ENCODE results near the gene CRIP1. TPM values are rescaled to one million over a fixed set of nuclear protein-coding genes. Genes with fewer than 3 reads are reported as not detected.

CRIP1 gene
- total RNA-seq, 1 donor from 2014 or later: 7.6 TPM

- Histone ChIP-seq H3K36me3 (no peaks in the 10 kb centered on the region), H3K4me3 (no peak overlapping the region), H3K4me1 (peaks cover 41% of the 10 kb centered on the region), H3K27ac (no peak overlapping the region), H3K9me3 (no peaks in the 10 kb centered on the region), H3K27me3 (no peaks in the 10 kb centered on the region)
- intact Hi-C loops (cut with DNase I): loop anchor here (10.0 kb wide), 1 partner anchor 278 kb away; no protein-coding TSS in a partner anchor
- TF ChIP-seq POLR2A (IDR thresholded peaks at IDR 0.05) (no peak), POLR2AphosphoS5 (IDR thresholded peaks at IDR 0.05; ENCODE audit: insufficient read depth in 1 of 2, low read depth in 1 of 2) (no peak), CTCF (IDR thresholded peaks at IDR 0.05) (no peak)
- no peak for DNase-seq (ENCODE audit: extremely low spot score in 2 of 2)
These were observed 5.6 kb downstream of the CRIP1 start for GRCh38 chr14:105492031-105492970.

- H3K27me3 ChIP-seq: no peaks in the 10 kb centered on the region
- no peaks in the 10 kb centered on the region for H3K9me3 ChIP-seq
- H3K36me3 ChIP-seq: no peaks in the 10 kb centered on the region
- H3K4me1 ChIP-seq: peaks cover 32% of the 10 kb centered on the region
- no peak overlapping the region for H3K4me3 ChIP-seq
- no peak for DNase-seq (ENCODE audit: extremely low spot score in 2 of 2)
- no peak for TF ChIP-seq CTCF (IDR thresholded peaks at IDR 0.05)
- intact Hi-C loops (cut with DNase I): loop anchor here (10.0 kb wide), 1 partner anchor 278 kb away; no protein-coding TSS in a partner anchor
- no peak overlapping the region for H3K27ac ChIP-seq
These were observed 6.5 kb downstream of the CRIP1 start for GRCh38 chr14:105492971-105493871.

GRCh38 chr14:105493921-105494605, 7.4 kb downstream of the CRIP1 start:
- Histone ChIP-seq H3K36me3 (no peaks in the 10 kb centered on the region), H3K27ac (no peak overlapping the region), H3K27me3 (no peaks in the 10 kb centered on the region), H3K4me3 (no peak overlapping the region), H3K9me3 (no peaks in the 10 kb centered on the region), H3K4me1 (peaks cover 23% of the 10 kb centered on the region)
- TF ChIP-seq CTCF (IDR thresholded peaks at IDR 0.05) (no peak), POLR2AphosphoS5 (IDR thresholded peaks at IDR 0.05; ENCODE audit: insufficient read depth in 1 of 2, low read depth in 1 of 2) (no peak), POLR2A (IDR thresholded peaks at IDR 0.05) (no peak)
- no peak for DNase-seq (ENCODE audit: extremely low spot score in 2 of 2)
- intact Hi-C loops (cut with DNase I): loop anchor here (10.0 kb wide), 1 partner anchor 279 kb away; no protein-coding TSS in a partner anchor

- no peak for DNase-seq (ENCODE audit: extremely low spot score in 2 of 2)
These were observed 7.9 kb downstream of the CRIP1 start for GRCh38 chr14:105494606-105494929.

More at GRCh38 chr14:105494606-105494929, 7.9 kb downstream of the CRIP1 start:
- Histone ChIP-seq H3K9me3 (no peaks in the 10 kb centered on the region), H3K27me3 (no peaks in the 10 kb centered on the region), H3K4me1 (peaks cover 18% of the 10 kb centered on the region), H3K27ac (no peak overlapping the region), H3K4me3 (no peak overlapping the region), H3K36me3 (no peaks in the 10 kb centered on the region)
- intact Hi-C loops (cut with DNase I): loop anchor here (10.0 kb wide), 1 partner anchor 280 kb away; no protein-coding TSS in a partner anchor
- no peak for TF ChIP-seq POLR2AphosphoS5 (IDR thresholded peaks at IDR 0.05; ENCODE audit: insufficient read depth in 1 of 2, low read depth in 1 of 2)
- no peak for TF ChIP-seq CTCF (IDR thresholded peaks at IDR 0.05)
- TF ChIP-seq POLR2A (IDR thresholded peaks at IDR 0.05): no peak

All from vagina (tissue), 2 donors.